Upper lobe of left lung (tissue), 4 donors: ENCODE results near the gene CARD9.

Source experiments
- EP300 ChIP-seq, 4 donors: sonication (generic); formaldehyde crosslinking; IDR thresholded peaks; one replicate each; pipeline ENCODE4 v1.5.1; 2017; ENCODE audit warnings: antibody characterized with exemption in 4 of 4, control low read depth in 2 of 4
- POLR2A ChIP-seq, 4 donors: fragments of 450-650 bp; IDR thresholded peaks; one replicate each; pipeline ENCODE4 v1.5.1; 2016 to 2017; ENCODE audit warnings: antibody characterized with exemption in 4 of 4, mild to moderate bottlenecking in 2 of 4
- TF ChIP-seq, protein P1 (sequence below), 6 experiments: fragments of 450-650 bp in 4 of 6; fragments of 200-600 bp in 2 of 6; sonication (generic) in 2 of 6; IDR thresholded peaks; one replicate each; pipeline ENCODE4 v1.5.1; 2016 to 2019; ENCODE audit warnings: antibody characterized with exemption in 6 of 6

DNA sequence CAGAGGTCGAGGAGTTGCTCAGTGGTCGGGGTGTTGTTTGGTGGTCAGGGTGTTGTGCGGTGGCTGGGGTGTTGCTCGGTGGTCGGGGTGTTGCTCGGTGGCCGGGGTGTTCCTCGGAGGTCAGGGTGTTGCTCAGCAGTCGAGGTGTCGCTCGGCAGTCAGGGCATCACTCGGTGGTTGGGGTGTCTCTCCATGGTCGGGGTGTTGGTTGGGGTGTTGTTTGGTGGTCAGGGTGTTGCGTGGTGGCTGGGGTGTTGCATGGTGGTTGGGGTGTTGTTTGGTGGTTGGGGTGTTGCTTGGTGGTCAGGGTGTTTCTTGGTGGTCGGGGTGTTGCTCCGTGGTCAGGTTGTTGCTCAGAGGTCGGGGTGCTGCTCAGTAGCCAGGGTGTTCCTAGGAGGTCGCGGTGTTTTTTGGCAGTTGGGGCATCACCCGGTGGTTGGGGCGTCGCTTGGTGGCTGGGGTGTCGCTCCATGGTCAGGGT, 57.2 kb downstream of the CARD9 start:
- no peak for TF ChIP-seq POLR2A (IDR thresholded peaks at IDR 0.05)
- TF ChIP-seq, protein P1, sequence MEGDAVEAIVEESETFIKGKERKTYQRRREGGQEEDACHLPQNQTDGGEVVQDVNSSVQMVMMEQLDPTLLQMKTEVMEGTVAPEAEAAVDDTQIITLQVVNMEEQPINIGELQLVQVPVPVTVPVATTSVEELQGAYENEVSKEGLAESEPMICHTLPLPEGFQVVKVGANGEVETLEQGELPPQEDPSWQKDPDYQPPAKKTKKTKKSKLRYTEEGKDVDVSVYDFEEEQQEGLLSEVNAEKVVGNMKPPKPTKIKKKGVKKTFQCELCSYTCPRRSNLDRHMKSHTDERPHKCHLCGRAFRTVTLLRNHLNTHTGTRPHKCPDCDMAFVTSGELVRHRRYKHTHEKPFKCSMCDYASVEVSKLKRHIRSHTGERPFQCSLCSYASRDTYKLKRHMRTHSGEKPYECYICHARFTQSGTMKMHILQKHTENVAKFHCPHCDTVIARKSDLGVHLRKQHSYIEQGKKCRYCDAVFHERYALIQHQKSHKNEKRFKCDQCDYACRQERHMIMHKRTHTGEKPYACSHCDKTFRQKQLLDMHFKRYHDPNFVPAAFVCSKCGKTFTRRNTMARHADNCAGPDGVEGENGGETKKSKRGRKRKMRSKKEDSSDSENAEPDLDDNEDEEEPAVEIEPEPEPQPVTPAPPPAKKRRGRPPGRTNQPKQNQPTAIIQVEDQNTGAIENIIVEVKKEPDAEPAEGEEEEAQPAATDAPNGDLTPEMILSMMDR (IDR thresholded peaks at IDR 0.05), result no peak
- TF ChIP-seq EP300 (IDR thresholded peaks at IDR 0.05), result no peak
